ENCODE measurements around the gene HAX1.

DNA sequence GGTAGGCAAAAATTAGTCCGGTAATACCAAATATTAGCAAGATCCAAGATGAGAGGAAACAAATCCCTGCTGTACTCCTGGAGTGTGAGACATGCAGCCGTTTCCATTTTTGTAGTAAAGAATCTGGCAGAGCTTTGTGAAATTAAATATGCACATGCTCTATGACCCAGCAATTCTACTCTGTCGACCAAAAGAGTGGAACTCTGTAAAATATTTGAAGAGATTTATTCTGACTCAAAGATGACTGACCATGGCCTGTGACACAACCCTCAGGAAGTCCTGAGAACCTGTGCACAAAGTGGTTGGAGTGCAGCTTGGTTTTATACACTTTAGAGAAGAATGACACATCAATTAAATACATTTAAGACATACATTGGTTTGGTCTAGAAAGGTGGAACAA is 16.2 kb downstream of the HAX1 start:
- TF ChIP-seq DPF2 (IDR thresholded peaks at IDR 0.05): no peak
- no peak for TF ChIP-seq ZNF384 (IDR thresholded peaks at IDR 0.05; ENCODE audit: borderline replicate concordance, low read depth, low read length)
- TF ChIP-seq, protein P1, sequence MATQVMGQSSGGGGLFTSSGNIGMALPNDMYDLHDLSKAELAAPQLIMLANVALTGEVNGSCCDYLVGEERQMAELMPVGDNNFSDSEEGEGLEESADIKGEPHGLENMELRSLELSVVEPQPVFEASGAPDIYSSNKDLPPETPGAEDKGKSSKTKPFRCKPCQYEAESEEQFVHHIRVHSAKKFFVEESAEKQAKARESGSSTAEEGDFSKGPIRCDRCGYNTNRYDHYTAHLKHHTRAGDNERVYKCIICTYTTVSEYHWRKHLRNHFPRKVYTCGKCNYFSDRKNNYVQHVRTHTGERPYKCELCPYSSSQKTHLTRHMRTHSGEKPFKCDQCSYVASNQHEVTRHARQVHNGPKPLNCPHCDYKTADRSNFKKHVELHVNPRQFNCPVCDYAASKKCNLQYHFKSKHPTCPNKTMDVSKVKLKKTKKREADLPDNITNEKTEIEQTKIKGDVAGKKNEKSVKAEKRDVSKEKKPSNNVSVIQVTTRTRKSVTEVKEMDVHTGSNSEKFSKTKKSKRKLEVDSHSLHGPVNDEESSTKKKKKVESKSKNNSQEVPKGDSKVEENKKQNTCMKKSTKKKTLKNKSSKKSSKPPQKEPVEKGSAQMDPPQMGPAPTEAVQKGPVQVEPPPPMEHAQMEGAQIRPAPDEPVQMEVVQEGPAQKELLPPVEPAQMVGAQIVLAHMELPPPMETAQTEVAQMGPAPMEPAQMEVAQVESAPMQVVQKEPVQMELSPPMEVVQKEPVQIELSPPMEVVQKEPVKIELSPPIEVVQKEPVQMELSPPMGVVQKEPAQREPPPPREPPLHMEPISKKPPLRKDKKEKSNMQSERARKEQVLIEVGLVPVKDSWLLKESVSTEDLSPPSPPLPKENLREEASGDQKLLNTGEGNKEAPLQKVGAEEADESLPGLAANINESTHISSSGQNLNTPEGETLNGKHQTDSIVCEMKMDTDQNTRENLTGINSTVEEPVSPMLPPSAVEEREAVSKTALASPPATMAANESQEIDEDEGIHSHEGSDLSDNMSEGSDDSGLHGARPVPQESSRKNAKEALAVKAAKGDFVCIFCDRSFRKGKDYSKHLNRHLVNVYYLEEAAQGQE (IDR thresholded peaks at IDR 0.05; ENCODE audit: low read depth, low read length): no peak
- TF ChIP-seq HDAC2 (IDR thresholded peaks at IDR 0.05): no peak
- no peak for TF ChIP-seq POLR2A (IDR thresholded peaks at IDR 0.05; ENCODE audit: low read depth, low read length)
- TF ChIP-seq EP300 (IDR thresholded peaks at IDR 0.05; ENCODE audit: borderline replicate concordance in 1 of 2, control insufficient read depth in 1 of 2, low read depth in 2 of 2, low read length in 2 of 2): no peak
